Measurements from ENCODE around the gene TBX15. TPM values are rescaled to one million over a fixed set of nuclear protein-coding genes. Genes with fewer than 3 reads are reported as not detected.
"Not testable (repeated sequence)": the region's sequence is repeated elsewhere in the genome, so short reads cannot be mapped to it uniquely, and the experiment has no call there.

The TBX15 gene
- total RNA-seq, 1 donor from 2014 or later, result not detected

DNA sequence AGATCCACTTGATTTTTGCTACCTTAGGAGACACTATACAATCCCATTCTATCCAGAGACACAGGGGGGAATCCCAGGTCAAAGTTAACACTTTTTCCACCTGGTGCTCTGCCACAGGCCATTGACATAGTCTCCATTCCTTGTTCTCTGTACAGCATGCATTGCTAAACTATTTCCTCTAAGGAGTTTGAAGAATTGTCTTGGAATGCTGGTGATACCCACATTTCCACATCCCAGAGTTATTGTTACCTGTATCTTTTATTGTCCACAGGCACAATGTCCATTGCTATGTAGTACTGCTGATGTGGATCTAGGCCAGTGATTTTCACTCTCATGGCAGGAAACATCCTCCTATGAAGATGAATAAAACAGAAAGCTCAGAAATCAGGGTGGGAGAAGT is 61.9 kb downstream of the TBX15 start:
- no peak for DNase-seq (ENCODE audit: low spot score)

DNA sequence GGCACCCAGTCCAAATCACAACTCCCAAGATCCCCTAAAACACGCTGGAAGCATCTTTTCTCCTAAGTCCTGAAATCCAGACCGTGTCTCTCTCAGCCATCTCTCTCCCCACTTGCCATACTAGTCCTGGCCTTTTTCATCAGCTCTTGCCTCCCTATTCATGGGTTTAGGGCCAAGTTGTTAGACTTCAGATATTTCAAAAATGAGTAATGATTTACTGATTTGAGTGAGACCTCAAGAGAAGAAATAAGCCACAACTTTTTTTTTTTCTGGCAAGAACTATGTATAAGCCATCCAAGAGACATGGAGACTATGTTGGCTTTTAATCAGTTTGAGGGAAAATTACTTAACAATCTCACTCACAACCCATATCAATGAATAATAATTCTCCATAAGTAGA is 62.5 kb downstream of the TBX15 start:
- DNase-seq (ENCODE audit: low spot score), result no peak

DNA sequence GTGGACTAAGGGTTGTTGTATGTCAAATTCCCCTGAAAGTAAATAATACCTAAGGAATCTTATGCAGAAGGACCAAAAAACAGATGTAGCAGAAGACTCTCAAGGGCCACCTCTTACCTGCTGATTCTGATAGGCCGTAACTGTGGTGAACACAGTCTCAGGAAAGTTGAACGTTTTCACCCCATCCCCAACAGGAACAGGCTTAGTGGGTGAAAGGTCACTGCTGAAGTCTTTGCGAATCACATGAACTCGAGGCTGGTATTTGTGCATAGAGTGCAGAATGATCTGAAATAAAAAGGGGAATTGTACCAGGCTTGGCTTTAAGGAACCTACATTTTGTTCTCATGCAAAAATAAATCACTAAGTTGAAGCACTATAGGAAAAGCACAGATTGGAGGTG is 64.8 kb downstream of the TBX15 start:
- no peak for DNase-seq (ENCODE audit: low spot score)

DNA sequence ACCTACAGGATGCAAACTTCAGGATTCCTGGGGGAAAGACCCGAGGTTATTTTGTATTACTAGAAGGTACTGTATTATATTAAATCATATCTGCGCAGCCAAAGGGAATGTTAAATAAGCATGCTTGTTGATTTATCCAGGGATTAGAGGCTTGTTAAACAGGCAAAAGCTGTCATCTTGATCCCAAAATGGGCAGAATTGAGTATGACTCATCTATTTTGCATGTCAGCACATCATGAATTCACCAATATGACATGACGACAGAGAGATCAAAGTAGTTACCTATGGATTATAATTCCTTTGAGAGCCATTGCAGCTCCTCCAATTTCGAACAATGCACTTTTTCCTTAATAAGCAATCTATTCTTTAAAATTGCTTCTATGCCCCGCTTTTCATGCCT is 66.1 kb downstream of the TBX15 start:
- DNase-seq (ENCODE audit: low spot score), result no peak

DNA sequence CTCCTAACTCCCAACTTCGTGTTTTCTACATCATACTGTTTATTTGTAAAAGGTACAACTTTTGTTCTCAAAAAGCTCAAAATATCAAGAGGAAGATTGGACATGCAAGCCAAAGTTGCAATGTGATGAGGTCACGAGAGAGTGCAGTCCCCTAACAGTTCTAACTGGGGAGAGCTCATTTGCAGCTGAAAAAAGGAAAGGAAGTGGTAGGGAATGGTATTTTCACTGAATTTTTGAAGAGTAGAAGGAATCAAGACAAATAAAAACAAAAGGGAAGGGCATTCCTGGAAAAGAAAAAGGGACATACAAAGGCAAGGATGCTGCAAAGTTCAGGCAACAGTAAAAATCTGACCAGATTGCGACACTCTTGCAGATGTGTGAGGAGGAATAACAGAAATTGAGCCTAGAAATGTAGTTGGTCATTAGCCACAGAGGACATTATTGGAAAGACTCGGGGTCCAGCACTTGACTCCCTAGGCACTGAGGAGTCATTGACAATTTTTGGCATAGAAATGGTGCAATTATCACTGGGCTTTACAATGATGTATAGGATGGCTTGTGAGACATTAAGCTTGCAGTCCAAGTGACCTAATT is 67.9 kb downstream of the TBX15 start:
- DNase-seq (ENCODE audit: low spot score), result no peak

DNA sequence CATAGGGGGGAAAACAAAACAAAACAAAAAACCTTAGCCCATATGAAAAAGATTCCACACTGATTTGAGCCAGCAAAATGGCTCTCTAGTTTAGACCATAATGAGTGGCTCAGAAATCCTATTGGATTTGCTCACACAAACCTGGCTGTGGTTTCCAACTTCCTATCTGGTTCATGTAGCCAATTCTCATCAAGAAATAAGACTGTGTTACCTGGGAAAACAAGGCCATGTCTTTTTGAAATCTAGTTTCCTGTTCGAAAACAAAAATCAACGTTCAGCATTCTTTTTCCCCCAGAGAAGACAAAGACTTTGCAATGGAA is 69.2 kb downstream of the TBX15 start:
- no peak for DNase-seq (ENCODE audit: low spot score)

DNA sequence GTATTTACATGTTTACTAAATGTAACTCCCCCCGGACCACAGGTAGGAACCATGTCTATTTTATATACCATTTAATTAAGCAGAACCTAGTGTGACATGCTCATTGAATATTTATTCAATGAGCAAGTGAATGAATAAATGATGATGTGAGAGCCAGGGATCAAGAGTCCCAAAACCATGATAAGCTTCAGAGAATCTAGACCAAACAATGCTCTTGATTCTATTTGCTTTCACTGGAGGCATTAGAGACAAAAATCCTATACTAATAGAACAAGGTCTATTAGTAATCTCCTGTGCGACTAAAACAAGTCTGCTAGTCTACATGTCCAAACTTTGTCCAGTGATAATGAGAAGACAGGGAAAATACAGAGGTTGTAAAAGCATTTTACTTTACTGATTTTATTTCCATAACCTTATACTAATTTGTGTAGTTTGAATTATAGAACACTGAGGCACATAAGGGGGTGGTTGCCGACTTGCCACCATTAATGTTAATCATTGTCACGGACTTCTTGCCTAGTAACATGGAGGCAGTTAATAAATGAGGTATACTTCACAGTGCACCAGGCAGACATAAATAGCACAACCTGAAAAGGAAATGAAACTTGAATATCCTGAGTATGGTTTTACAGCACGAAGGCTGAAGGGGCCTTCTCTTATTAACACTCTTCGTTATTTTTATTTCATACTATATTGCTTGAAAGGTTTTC is 69.8 kb downstream of the TBX15 start:
- no peak for DNase-seq (ENCODE audit: low spot score)

DNA sequence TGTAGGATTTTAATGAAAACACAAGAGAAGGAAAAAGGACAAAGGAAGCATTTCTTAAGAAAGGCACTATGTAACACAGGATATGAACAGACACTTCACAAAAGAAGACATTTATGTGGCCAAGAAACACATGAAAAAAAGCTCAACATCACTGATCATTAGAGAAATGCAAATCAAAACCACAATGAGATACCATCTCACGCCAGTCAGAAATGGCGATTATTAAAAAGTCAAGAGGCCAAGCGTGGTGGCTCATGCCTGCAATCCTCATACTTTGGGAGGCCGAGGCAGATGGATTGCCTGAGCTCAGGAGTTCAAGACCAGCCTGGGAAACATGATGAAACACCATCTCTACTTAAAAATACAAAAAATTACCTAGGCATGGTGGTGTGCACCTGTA is 71.8 kb downstream of the TBX15 start:
- DNase-seq (ENCODE audit: low spot score), result not testable (repeated sequence)

DNA sequence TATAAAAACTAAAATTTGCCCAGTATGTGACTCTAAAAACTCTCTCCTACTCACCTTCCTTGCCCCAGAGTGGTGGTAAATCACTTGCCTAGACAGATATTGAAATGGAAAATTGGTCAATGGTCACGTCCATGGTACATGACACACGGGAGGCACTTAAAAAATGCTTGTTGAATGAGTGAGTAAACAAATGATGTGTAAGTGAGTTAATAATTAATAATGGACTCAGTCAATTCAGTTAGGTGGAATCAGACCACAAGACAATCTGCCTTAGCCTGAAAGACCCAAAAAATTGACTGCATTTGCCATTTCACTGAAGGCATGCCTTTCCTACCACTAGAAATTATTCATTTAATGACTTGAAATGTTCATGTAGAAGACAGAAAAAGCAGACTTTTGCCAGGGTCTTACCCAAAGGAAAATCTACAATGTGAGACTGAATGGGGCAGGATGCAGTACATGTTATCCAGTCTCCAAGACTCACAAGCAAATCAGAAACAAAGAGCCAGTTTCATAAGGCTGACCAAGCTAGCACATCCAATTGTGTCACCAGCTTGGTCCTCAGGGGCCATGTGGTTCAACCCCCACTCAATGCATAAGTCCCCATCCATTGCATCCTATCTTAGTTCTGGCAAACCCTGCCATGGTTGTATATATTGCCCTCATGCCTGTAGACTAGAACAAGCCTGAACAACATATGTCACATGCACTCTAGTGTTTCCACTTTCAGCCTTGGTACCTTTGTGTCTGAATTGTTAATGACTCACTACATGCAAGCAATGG is 73.6 kb downstream of the TBX15 start:
- no peak for DNase-seq (ENCODE audit: low spot score)

DNA sequence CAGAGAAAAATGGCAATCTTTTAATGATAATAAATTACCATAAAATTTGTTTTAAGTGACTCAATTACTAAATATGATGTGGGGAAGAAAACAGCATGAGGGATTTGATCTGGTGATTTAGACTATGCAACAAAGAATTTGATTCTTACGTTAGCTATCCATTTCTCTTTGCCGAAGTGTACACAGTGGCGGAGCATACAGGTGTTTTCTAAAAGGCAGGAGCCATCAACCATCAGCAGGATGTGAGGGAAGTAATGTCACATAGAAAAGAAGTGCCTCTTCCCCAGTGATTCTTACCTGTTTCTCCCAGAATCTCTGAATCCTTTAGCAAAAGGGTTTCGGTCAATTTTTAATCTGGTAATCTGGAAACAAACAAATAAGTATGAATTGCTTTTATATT is 74.3 kb downstream of the TBX15 start:
- DNase-seq (ENCODE audit: low spot score), result no peak

DNA sequence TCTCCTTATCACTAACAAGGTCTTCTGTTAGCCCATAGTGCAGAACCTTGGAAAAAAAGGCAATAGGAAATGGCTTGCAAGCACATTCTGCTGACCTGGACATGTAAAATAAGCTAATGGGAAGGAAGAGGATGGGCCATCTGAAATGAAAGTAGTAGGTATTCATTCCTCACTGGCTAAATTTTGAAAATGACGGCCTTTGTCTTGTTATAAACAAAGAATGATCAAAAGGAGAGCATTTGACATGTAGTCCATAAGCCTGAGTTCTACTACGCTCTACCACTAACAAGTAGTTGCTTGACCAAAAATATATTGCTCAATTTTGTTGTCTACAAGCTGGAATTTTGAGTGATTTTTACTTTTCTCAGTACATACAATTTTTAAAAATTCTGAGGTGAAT is 75.6 kb downstream of the TBX15 start:
- DNase-seq (ENCODE audit: low spot score), result no peak

DNA sequence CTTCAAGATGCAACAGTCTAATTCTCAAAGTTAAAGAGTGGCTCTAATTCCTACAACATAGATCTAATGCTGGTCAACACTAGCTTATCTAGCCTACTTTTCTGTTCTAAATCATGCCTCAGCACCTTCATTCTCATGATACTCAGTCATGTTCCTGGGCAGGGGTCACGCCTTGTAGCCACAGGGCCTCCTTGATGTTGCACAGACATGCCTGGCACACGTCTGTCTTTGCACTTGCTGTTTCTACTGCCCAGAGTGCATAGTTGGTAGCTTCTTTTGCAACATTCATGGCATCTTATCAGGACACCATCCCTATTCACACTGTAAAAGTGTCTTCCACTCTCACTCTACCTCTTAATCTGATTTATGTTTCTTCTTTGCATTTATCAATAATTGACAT is 76.6 kb downstream of the TBX15 start:
- no peak for DNase-seq (ENCODE audit: low spot score)

DNA sequence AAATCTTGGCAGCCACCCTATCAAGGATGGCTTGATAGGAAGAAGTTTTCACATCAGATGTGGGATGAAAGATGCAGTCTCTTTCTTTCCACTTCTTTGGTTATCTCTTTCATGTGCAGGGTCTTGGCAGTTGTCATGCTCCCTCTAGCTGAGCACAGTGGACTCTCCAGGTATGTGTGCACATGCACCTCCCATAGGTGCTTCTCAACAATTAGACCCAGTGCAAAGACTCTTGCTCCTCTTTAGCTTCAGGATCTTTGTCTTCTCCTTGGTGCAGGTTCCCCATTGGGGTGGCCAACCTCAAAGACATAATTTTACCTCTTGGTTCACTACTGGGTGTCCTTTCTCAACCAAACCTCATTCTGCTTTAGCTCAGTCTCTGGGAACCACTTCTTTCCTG is 80.7 kb downstream of the TBX15 start:
- no peak for DNase-seq (ENCODE audit: low spot score)

DNA sequence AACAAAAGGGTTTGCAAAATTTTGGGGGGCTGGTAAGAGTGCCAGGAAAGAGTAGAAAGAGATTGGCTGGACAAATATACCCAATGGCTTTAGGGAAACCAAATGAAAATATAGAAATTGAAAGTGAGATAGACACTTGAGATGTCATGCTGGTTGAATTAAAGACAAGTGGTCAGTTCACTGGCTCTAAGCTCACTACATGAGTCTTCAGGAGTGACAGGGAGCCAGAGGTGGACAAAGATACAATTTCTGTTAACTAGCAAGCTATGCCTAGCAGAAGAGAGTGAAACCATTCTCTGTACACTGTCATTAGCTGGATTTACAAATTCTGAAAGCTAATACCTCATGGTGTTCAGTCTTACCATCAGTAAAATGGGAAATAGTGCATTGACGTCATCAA is 82.5 kb downstream of the TBX15 start:
- DNase-seq (ENCODE audit: low spot score), result no peak

DNA sequence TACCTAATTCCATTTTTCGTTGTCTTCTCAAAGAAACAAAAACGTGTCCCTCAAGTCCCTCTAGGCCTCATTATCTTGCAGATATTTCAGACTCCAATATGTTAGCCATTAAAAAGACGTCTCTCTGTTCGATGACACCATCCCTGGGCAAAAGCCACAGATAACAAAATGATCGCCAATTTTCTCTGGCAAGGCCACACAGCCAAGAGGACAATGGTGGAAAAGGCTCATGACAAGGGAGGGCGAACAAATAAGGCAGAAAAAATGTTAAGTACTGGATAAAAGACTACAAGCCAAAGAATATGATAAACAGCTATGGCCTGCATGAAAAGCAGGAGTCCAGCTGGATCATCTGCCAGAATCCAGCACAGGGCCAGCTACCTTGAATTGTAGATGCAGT is 82.9 kb downstream of the TBX15 start:
- no peak for DNase-seq (ENCODE audit: low spot score)

DNA sequence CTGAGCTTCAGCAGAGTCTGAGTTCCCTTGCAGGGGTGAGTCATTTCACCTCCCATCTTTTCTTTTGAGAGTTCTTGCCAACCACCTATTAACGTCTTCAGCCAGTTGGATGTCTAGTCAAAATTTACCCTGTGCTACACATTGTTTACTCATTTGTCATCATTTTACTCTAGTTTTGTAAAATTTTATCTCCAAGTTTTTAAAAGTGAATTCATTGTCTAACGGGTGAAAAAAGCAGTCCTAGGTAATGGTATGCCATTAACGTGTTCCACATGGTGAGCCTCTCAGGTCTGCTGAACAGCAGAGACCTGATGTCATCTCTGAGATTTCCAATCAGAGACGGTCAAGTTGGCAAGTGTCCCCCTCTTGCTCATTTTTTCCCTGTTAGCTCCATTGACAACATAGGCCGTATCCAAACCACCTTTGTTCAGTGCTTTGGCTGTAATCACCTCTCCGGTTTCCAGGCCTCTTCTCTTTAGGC is 85.4 kb downstream of the TBX15 start:
- DNase-seq (ENCODE audit: low spot score), result no peak

DNA sequence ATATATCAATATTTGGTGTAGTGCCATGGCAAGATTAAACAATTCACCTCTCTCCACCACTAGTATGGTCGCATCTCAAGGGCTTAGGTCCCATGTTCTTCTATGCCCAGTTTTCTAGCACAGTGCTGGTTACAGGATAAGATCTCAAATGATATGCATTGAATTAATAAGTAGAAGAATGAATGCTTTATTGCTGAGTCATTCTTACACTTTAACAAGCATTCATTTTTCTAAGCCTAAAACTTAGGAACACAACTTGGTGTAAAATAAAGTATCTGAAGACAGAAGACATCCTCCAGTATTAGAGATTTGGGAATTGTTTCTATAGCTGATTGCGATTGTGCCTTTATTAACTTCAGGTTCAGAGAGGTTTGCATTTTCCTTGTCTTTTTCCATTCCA is 85.8 kb downstream of the TBX15 start:
- no peak for DNase-seq (ENCODE audit: low spot score)

DNA sequence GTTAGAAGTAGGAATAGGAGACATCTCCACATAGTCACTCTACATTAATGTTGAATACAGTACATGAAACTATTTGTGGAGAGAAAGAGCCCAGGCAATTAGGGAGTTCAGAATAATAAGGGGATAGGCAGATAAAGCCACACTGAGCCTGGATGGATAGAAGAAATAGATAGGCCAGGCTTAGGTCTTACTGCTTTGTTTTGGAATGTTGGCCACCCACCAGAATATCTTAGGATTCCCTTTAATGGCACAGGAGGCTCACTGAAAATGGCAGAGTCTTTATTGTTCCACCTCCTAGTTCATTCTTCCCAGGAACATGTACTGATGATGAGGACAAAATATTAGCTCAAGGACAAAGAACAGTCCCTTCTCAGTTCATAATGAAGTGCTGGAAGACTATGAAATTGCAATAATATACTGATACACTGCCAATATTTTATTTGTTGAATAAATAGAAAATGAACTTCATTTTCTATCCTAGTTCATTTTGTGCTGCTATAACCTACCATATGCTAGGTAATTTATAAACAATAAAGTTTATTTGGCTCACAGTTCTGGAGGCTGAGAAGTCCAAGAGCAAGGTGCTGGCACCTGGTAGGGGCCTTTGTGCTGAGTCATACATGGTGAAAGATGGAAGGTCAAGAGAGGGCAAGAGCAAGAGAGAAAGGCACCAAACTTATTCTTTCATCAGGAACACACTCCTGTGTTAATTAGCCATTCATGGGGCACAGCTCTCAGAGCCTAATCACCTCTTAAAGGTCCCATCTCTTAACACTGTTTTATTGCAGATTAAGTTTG is 87.3 kb downstream of the TBX15 start:
- no peak for DNase-seq (ENCODE audit: low spot score)

DNA sequence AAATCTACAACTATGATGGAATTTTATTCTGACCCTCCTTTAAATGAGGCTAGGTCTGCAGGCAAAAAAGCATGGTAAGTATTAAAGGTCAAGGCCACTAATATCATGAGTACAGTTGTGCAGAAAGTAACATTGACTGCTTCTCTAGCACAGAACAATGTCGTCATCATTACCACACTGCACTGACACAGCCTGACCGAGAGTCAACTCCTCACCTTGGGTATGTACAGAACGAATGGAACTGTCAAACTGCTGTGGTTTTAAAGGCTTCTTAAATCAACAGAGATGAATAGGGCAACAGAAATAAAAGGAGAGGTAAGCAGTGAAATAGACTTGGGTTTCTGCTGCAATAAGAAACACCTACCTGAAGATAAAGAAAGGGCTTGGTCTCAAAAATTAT is 88.8 kb downstream of the TBX15 start:
- no peak for DNase-seq (ENCODE audit: low spot score)

DNA sequence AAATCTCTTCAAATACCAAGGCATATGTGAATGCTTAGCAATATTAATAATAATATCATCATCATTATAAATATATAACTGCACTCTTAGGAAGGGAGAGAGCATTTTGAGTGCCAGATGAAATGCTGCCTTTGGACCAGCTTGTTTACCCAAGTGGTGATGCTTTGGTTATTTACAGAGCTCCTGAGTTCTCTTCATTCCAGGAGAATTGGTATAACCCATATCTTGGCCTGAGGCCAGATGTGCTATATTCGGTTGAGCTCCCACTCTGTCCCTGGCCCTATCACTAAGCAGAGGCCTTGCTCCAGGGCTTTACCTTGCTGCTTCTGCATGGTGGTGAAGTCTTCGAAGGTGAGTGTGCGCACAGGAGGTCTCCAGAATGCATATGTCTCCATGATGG is 89.4 kb downstream of the TBX15 start:
- no peak for DNase-seq (ENCODE audit: low spot score)

DNA sequence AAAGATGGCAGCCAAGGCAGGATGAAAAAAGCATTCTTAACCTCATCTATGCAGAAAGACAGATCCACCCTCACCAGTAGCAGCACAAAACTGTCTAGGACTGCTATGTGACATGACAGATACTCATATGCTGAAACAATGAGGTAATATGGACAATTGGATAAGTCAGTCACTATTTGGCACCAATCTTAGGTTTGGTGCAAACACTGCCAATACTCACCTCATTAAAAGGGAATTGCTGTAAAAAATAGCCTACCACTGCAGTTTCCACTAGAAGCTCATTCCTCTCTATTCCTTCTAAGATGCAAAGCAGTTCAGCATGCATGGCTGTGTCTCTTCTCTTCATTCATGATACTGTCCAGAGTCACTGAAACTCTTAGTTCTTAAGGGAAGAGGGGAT is 91.7 kb downstream of the TBX15 start:
- no peak for DNase-seq (ENCODE audit: low spot score)

DNA sequence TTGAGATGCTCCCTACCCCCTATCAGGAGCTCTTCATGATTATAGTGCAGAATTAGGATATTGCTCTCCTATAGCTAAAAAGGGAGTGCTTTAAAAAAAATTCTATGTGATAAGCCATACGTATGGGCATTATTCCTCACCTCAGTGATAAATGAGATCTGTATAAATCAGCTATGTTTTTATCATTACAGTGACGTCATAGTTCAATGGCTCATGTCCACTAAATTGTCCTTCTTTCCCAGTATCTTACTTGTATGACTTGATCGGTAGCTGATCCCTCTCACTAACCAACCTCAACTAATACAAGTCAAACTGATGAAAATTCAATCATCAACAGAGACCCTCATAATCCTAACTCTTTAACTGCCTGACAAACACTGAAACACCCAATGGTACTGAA is 93.3 kb downstream of the TBX15 start:
- DNase-seq (ENCODE audit: low spot score), result no peak
